ENCODE results near the gene IFIT1.
"Not testable (repeated sequence)": the region's sequence is repeated elsewhere in the genome, so short reads cannot be mapped to it uniquely, and the experiment has no call there.

The IFIT1 gene, protein sequence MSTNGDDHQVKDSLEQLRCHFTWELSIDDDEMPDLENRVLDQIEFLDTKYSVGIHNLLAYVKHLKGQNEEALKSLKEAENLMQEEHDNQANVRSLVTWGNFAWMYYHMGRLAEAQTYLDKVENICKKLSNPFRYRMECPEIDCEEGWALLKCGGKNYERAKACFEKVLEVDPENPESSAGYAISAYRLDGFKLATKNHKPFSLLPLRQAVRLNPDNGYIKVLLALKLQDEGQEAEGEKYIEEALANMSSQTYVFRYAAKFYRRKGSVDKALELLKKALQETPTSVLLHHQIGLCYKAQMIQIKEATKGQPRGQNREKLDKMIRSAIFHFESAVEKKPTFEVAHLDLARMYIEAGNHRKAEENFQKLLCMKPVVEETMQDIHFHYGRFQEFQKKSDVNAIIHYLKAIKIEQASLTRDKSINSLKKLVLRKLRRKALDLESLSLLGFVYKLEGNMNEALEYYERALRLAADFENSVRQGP

GRCh38 chr10:89391907-89392756, at the start of gene IFIT1:
Gene IFIT1, plus strand, starts transcription at chr10:89392623. Its CDS starts 90 bp downstream, at chr10:89392713.
- peak; percentile 55 for DNase-seq

DNA sequence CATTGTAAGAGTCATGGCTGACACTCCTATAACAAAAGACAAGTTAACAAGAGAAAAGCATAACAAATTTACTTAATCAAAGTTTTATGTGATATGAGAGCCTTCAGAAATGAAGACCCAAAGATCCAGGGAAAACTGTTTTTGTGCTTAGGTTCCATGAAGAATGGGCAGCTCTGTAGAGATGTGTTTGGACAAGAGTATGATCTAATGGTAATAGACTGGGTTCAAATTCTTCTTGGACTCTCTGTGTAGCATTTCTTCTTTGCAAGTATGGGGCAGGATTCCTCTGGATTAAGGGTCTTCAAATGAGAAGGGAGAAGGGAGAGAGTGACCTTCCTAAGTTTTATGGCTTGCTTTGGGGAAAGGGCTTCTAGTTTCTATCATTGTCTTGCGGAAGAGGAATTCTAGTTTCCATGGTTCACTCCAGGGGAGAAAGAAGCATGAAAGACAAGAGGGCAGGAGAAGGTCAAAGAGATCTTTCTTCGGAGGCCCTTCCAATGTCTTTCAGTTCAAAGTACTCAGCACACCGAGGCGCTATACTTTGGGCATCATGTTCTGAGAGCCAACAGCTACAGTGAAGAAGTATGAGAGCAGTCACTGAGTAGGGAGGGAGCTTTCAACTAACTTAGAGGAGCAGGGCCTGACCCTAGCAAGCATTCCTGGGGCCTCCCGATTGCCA, 49.2 kb upstream of the IFIT1 start:
- DNase-seq: no peak

DNA sequence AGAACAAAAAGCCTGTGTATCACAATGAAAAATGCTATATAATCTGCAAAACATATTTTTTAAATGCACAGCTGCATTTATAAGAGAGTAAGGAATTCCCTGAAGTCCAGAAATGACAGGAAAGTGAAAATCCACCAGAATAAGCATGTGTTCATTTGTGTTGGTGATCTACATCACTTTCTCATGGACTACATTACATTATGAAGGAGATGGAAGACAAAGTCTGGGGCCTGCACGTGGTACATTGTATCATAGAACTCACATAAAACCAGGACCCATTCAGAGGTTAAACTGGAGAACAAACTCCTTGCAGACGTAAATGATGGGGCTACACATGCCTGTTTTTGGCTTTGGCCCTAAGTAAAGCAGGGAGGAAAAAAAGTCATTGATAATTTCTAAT, 48.3 kb upstream of the IFIT1 start:
- DNase-seq: no peak

DNA sequence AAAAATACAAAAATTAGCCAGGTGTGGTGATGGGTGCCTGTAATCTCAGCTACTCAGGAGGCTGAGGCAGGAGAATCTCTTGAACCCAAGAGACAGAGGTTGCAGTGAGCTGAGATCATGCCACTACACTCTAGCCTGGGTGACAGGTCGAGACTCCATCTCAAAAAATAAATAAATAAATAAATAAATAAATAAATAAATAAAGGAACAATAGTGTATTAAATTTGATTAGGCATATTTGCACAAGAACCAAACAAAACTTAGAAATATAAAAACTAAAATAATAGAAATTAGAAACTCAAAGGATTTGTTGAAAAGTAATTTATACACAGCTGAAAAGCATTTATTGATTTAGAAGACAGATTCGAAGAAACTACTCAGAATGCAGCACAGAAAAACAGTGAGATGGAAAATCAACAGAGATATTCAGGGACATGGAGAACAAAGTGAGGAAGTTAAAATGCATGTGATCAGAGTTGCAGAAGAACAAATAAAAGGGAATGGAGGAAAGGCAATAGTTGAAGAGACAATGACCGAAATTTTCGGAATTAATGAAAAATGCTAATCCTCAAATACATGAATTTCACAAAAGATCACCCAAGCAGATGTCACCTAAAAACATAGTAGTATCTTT, 46.9 kb upstream of the IFIT1 start:
- DNase-seq: no peak

DNA sequence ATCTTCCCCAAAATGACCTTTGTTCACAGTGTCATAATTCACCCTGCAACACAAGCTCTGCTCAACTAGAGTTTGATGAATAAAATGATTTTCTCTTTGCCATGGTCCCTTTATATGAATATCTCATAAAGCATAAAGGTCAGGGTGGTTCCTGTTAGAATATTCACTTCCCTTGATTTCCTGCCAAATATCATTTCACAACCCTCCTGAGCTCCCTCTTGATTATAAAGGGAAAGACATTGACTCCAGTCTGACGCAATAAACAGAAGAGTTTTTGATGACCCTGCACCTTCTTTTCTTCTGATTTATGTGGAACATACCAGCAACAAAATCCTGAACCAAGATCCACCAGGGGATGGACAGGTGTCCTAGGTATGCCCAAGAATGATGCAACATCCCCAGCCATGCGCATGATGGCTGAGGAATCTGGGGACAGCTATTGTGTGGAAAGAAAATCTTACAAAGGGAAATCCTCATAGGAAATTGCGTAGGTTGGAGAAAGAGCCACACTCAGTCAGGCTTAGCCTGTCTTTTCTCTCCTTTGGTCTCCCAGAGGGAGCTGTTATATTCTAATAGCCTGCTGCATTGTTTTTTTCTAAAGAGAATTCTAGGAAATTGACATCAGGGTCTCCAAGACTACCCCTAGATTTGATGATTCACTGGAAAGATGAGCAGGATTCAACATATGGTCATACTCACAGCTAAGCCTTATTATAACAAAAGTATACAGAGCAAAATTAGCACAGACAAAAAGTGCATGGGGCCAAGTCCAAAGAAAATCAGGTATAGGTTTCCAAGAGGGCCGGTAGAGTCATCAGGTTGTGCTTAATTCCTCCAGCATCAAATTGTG, 45.8 kb upstream of the IFIT1 start:
- no peak for DNase-seq

DNA sequence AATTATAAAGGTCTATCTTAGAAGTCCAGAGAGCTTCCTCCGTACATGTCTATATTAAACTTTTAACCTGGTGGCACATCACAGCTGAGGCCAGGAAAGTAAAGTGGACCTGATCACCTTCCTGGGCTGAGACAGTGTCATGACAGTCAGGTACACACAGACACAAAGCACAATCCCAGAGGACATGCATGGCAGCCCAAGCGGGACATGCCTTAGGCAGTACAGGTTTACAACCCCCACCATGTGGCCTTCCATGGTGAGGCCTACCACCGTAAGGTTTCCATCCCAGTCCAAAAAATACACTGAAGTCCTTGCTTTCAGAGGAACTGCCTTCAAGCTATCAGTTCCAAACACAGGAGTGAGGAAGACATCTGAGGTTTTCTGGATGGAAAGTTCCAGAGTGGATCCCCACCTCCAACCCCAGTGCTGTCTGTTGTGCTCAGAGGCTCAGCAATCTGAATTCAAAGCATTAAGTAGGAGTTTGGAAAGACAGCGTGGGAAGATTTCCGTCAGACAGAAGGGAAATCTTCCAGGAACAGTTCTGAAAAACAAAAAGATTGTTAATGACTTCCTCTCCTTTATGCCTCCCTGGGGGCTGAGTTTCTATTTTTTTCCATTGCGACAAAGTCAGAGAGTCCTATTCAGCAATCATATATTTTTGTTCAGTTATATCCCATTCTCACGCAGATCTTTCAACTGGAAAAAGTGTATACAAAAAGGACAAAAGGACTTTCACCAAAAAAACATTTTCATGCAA, 44.5 kb upstream of the IFIT1 start:
- DNase-seq: no peak

DNA sequence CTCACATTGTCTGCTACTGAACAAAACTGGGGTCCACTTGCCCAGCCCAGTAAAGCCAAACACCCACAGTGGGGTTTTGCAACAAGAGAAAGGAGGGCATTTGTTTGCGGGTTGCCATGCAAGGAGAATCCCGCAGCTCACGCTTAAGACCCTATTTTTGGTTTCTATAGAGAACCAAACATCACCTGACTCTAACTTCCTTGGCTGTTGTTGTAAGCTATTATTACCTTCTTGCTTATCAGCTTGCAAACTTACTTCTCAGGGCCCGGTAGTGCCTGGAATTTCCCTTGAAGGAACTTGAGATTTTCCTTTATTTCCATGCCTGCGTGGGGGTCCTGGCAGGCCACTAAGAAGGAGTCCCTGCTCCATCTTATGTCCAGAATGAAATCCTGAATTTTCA, 43.9 kb upstream of the IFIT1 start:
- DNase-seq: no peak

GRCh38 chr10:89348975-89349374, 43.4 kb upstream of the IFIT1 start:
- DNase-seq: no peak

DNA sequence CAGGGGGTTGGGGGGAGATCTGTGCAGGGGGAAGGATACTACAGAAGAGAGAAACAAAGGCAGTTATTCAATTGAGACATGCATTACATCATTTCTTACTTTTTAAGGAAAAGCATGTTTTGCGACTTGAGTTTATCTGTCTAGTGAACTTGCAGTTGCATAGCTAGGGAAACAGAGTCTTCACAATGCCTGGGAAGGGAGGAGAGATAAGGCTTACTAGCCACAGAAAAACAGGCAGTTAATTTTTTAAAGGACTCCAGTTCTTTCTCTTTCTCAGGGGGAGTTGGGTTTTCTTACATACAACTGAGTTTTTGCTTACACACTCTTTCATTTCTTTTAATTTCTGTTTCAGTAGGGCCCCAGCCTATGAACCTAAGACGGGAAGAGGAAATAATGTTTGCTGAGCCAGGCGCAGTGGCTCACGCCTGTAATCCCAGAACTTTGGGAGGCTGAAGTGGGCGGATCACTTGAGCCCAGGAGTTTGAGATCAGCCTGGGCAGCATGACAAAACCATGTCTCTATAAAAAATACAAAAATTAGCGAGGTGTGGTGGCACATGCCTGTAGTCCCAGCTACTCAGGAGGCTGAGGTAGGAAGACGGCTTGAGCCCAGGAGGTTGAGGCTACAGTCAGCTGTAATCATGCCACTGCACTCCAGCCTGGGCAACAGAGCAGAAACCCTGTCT, 41.6 kb upstream of the IFIT1 start:
- DNase-seq: not testable (repeated sequence)

DNA sequence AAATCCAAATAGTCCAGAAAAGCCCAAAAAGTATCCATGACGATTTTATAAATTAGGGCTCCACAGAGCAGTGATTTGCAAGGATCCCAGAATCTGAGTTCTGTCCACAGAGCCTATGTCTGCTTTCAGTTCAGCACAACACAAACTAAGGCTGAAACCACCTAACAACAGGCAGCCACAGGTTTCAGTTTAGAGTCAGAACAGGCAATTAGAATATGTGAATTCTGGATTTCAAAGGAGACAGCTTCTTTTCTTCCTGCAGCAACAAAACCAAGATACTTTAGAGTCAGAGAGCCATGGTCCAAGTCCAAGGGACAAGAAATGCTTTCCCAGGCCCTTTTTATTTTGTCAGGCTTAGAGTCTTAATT, 41.0 kb upstream of the IFIT1 start:
- DNase-seq: no peak

DNA sequence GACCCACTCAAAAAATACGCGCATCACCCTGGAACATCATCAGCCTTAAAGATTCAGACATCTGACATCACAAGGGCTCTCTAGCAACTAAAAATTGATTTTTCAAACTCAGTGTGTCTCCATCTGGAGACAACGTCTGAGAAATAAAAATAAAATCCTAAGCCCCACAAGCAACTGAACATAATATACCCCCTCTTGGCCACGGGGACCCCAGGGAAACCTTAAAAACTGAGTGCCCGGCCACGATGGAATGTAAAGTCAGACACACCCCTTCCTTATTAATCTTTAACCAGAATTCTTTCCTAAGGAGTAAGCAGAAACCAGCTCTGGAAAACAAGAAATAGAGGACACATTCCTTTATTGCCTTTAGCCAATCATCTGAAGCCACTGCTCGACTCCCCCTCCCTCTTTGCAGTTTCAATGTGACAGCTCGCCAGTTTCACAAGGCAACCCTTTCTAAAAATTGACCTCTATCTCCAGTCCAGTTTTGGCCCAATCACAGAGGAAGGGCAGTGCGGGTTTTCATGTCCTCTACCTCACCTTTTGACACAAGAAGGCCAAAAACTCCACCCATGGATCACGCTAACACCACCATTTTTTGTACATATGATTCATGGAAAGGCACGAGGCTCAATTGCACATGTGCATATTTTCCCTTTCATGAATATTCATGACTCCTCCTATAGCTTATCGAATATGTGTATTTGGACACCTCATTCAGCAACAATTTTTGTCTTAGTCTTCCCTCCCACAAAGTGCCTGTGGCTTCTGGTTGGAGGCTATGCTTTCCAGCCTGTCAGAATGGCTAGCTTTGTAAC, 40.4 kb upstream of the IFIT1 start:
- DNase-seq: no peak

DNA sequence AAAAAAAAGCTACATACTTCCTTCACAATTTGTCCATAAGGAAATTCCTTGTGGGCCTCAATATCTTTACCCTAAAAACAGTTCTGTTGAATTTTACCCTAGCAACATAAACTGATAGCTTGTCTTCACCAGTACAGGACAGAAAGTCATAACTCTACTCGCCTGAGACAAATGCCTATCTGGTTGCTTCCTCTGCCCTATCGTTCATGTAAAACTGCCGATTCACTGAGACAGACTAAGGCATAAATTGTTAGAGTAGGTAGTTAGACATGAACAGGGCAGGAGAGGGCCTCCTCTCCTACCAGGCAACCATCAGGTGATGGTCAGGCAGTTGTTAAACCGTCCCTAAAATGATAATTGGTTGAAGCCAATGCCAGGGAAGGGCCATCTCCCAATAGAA, 39.6 kb upstream of the IFIT1 start:
- no peak for DNase-seq

- DNase-seq: no peak
These were observed 37.0 kb upstream of the IFIT1 start for GRCh38 chr10:89355394-89355931.

- DNase-seq: no peak
These were observed 35.3 kb upstream of the IFIT1 start for GRCh38 chr10:89357096-89357495.

DNA sequence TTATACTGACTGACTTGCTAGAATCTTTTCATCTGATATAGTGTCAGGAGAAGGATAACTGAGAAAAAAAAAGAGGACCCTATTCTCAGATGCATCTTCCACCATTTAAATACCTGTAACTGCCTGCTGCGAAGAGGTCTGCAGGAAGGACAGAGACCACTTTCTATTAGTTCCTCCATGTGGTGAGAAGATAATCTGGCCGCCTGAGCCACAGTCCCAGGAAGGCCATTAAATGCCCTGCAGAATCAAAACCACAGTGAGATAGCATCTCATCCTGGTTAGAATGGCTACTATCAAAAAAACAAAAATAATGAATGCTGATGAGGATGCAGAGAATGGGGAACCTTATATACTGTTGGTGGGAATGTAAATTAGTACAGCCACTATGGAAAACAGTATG, 34.4 kb upstream of the IFIT1 start:
- DNase-seq: no peak

GRCh38 chr10:89360157-89360556, 32.3 kb upstream of the IFIT1 start:
- no peak for DNase-seq

DNA sequence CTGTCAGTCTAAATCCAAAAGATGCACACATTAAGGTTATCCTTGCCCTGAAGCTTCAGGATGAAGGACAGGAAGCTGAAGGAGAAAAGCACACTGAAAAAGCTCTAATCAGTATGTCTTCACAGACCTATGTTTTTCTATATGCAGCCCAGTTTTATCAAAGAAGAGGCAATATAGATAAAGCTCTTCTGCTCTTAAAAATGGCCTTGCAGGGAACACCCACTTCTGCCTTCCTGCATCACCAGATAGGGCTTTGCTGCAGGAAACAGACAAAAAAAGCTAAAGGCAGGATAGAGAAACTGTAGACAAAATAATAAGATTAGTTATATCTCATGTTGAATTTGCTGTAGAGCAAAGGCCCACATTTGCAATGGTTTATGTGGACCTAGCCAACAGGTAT, 29.5 kb upstream of the IFIT1 start:
- no peak for DNase-seq

- no peak for DNase-seq
These were observed 28.5 kb upstream of the IFIT1 start for GRCh38 chr10:89363729-89364442.

DNA sequence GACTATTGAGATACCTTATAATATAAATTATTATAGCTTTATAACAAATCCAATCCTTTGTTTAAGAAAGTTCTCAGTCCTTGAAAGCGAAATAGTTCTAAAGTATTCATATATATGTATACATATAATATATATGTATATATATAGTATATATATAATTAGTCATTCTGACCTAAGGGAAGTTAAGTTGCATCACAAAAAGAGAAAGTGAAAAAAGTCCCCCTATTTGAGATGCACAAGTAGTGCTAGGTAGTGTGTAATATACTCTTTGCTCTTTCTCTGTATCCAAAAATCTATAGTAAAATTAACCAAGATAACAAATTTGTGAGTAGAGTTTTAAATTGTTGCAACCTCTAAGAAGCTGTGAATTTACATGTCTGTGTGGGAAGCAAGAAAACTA, 27.9 kb upstream of the IFIT1 start:
- no peak for DNase-seq
